Measurements from ENCODE around the gene TMCO1. TPM values are rescaled to one million over a fixed set of nuclear protein-coding genes. Genes with fewer than 3 reads are reported as not detected.
A peak's percentile ranks its signal among the peaks of the same experiment; 100 is the strongest.

Gene TMCO1
- total and polyA plus RNA-seq, 12 donors = 33.4 to 280 (median 120) TPM

DNA sequence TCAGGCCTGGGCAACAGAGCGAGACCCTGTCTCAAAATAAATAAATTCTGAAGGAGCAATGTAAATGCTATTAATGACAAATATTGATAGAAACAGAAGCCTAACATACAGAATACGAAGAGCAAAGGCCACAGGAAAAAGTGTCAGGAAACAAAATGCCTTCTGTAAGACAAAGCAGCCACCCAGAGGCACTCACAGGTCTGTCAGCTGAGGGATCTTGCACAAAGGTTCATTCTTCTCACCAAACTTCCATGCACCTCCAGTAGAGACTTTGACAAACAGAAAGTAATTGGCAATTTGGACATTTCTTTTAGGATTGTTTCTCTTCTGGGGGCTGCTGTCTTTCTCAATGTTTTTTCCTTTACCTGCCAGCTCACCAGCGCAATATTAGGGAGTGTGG is 69.1 kb downstream of the TMCO1 start:
- whole genome bisulfite sequencing, 4 donors = 88 to 95% (median 93%) methylated on average over 3 of the region's 3 CpGs
- intact Hi-C loops (cut with DNase I) = loop anchor here in 1 of 2 donors (10.0 kb wide), 1 partner anchor 65 kb away; the partner anchor contains the start of gene MGST3
- no peak for DNase-seq
- Histone ChIP-seq H3K36me3 (replicated peaks in 1 of 2) (no peaks in the 10 kb centered on the region), H3K27ac (no peak overlapping the region), H3K4me3 (no peak overlapping the region), H3K4me1 (replicated peaks in 1 of 2) (peaks cover 18 to 34% of the 10 kb centered on the region in 2 donors), H3K27me3 (no peaks in the 10 kb centered on the region), H3K9me3 (replicated peaks in 1 of 3) (no peaks in the 10 kb centered on the region)
- TF ChIP-seq, protein P1, sequence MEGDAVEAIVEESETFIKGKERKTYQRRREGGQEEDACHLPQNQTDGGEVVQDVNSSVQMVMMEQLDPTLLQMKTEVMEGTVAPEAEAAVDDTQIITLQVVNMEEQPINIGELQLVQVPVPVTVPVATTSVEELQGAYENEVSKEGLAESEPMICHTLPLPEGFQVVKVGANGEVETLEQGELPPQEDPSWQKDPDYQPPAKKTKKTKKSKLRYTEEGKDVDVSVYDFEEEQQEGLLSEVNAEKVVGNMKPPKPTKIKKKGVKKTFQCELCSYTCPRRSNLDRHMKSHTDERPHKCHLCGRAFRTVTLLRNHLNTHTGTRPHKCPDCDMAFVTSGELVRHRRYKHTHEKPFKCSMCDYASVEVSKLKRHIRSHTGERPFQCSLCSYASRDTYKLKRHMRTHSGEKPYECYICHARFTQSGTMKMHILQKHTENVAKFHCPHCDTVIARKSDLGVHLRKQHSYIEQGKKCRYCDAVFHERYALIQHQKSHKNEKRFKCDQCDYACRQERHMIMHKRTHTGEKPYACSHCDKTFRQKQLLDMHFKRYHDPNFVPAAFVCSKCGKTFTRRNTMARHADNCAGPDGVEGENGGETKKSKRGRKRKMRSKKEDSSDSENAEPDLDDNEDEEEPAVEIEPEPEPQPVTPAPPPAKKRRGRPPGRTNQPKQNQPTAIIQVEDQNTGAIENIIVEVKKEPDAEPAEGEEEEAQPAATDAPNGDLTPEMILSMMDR (IDR thresholded peaks at IDR 0.05) = no peak

DNA sequence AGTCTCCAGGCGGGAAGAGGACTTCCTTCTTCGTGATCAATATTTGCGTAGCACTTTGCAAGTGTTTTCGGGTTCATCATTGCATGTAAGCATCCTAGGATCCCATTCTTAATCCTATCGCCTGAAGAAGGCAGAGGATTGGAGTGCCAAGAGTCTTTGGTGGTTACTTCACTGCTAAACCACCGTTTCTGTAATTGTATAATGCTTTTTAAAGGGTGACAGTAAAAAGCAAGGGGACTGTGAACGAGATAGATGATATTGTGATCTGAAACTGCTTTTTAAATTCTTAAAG is 70.0 kb downstream of the TMCO1 start:
- no peak for TF ChIP-seq POLR2A (IDR thresholded peaks at IDR 0.05)
- TF ChIP-seq, protein P1 (IDR thresholded peaks at IDR 0.05) = peak in 1 of 6 experiments; percentile 36
- no peak for DNase-seq
- H3K27ac ChIP-seq = peak overlapping the region; percentile 41 to 98 (median 95)
- no peaks in the 10 kb centered on the region for H3K27me3 ChIP-seq
- intact Hi-C loops (cut with DNase I) = loop anchor here in 1 of 2 donors (10.0 kb wide), 1 partner anchor 64 kb away; the partner anchor contains the start of gene MGST3
- H3K9me3 ChIP-seq (replicated peaks in 1 of 3) = no peaks in the 10 kb centered on the region
- peaks cover 18 to 34% of the 10 kb centered on the region in 2 donors for H3K4me1 ChIP-seq (replicated peaks in 1 of 2)
- no peaks in the 10 kb centered on the region for H3K36me3 ChIP-seq (replicated peaks in 1 of 2)
- peak overlapping the region in 2 of 4 donors; percentile 65 to 79 for H3K4me3 ChIP-seq
- 0% methylated on average over 7 of the region's 7 CpGs for WGBS, 4 donors

DNA sequence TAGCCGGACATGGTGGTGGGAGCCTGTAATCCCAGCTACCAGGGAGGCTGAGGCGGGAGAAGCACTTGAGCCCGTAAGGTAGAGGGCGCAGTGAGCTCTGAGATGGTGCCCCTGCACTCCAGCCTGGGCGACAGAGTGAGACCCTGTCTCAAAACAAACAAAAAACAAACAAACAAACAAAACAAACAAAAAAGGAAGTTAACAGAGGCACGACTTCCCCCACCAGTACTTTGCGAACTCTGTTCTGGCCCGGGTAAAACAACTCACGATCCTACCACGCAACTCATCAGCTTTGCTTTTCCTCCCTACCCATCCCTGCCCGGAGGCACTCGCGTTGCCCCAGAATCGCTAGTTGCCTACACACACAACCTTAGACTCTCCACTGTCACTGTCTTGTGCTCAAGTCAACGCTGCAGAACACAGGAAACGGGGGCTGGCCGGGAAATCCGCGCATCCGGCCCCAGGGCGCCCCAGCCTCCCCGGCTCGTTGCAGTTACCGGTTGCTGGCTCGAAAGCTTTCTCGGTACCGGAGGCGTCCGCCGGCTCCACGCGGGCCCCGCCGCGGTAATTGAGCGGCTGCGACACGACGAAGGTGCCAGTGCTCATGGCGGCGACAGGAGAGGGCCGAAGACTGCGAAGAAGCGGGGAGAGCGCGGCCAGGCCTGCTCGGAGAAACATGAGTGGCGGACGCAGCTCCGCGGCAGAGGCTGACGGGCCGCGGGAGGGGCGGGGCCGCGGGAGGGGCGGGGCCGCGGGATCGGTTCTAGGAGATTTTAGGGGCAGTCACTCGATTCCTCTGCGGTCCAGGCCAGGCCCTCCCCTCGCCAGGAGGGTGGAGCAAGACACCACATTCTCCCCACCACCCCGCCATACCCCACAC is 70.5 kb downstream of the TMCO1 start, which contains the start of gene ALDH9A1:
TSS of gene ALDH9A1 (minus strand) at position 682 of the 880 bp plus-strand sequence. CDS start at position 678, 4 bp downstream.
- peaks cover 18 to 34% of the 10 kb centered on the region in 2 donors for H3K4me1 ChIP-seq (replicated peaks in 1 of 2)
- no peaks in the 10 kb centered on the region for H3K27me3 ChIP-seq
- TF ChIP-seq POLR2A (IDR thresholded peaks at IDR 0.05) = peak; percentile 88 to 94
- TF ChIP-seq, protein P1 (IDR thresholded peaks at IDR 0.05) = peak in 3 of 6 experiments; percentile 27 to 33 (median 31)
- no peaks in the 10 kb centered on the region for H3K36me3 ChIP-seq (replicated peaks in 1 of 2)
- H3K27ac ChIP-seq = peak within 1 kb of the TSS; percentile 88 to 98 (median 95)
- peak within 1 kb of the TSS; percentile 65 to 97 (median 79) for H3K4me3 ChIP-seq
- intact Hi-C loops (cut with DNase I) = loop anchor here in 1 of 2 donors (10.0 kb wide), 1 partner anchor 63 kb away; the partner anchor contains the start of gene MGST3
- WGBS, 4 donors = 0 to 2% (median 0%) methylated on average over 16 to 65 of the region's 65 CpGs
- no peaks in the 10 kb centered on the region for H3K9me3 ChIP-seq (replicated peaks in 1 of 3)
- peak; percentile 87 to 95 (median 91) for DNase-seq

DNA sequence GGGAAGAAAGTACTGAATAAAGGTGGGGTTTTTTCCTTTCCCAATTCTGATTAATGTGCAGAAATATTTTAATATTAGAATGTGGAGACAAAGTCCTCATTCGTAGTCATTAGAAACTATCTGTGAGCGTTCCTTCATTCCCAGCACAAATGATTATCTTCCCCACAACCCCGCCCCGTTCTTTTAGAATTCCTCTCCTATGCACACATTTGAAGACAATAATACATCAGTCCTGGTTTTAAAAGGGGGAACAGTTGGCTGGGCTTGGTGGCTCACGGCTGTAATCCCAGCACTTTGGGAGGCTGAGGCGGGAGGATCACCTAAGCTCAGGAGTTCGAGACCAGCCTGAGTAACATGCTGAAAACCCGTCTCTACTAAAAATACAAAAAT is 71.2 kb downstream of the TMCO1 start:
- no peaks in the 10 kb centered on the region for H3K36me3 ChIP-seq (replicated peaks in 1 of 2)
- WGBS, 4 donors = 28 to 43% (median 37%) methylated on average over 8 of the region's 8 CpGs
- peak overlapping the region; percentile 65 to 97 (median 79) for H3K4me3 ChIP-seq
- intact Hi-C loops (cut with DNase I) = loop anchor here in 1 of 2 donors (10.0 kb wide), 1 partner anchor 63 kb away; the partner anchor contains the start of gene MGST3
- peak overlapping the region; percentile 88 to 98 (median 95) for H3K27ac ChIP-seq
- H3K4me1 ChIP-seq (replicated peaks in 1 of 2) = peaks cover 18 to 34% of the 10 kb centered on the region in 2 donors
- no peaks in the 10 kb centered on the region for H3K9me3 ChIP-seq (replicated peaks in 1 of 3)
- no peak for DNase-seq
- H3K27me3 ChIP-seq = no peaks in the 10 kb centered on the region
- no peak for TF ChIP-seq POLR2A (IDR thresholded peaks at IDR 0.05)
- TF ChIP-seq, protein P1 (IDR thresholded peaks at IDR 0.05) = no peak
